PC-9 (cell line): ENCODE measurements around the gene TOMM5.

ENCODE experiments used
- CTCF ChIP-seq: fragments of 200-600 bp; sonication (generic); conservative IDR thresholded peaks from 2 replicates; pipeline ENCODE4 v1.6.1; 2017; ENCODE audit warnings: mixed run types, antibody characterized with exemption, mild to moderate bottlenecking, moderate library complexity
- EZH2 ChIP-seq: fragments of 200-600 bp; sonication (generic); IDR thresholded peaks from 2 replicates; pipeline ENCODE4 v1.8.0; 2017; ENCODE audit warnings: antibody characterized with exemption, low read depth

- TF ChIP-seq CTCF (no peak), EZH2 (no peak)
Observed at GRCh38 chr9:37565661-37566618, 26.5 kb downstream of the TOMM5 start.
